ENCODE measurements around the gene SMC1B.

Gene SMC1B

GRCh38 chr22:45413368-45414211, at the start of gene SMC1B, which contains the start of gene RIBC2:
TSS of gene SMC1B (minus strand) at chr22:45413599. CDS start at chr22:45413567, 32 bp downstream.
TSS of gene RIBC2 (plus strand) at chr22:45413693. CDS start at chr22:45413887, 194 bp downstream.
- DNase-seq (ENCODE audit: low read depth in 1 of 2, low spot score in 1 of 2): peak; percentile 81 to 90
- in situ Hi-C loops (cut with HindIII; ENCODE audit: low pct_unique_long_range_greater_than_20kb, low sequenced_read_pairs): no loop called here
- TF ChIP-seq JUND (IDR thresholded peaks at IDR 0.05; ENCODE audit: low read depth): no peak

- DNase-seq (ENCODE audit: low read depth in 1 of 2, low spot score in 1 of 2): no peak
- in situ Hi-C loops (cut with HindIII; ENCODE audit: low pct_unique_long_range_greater_than_20kb, low sequenced_read_pairs): no loop called here
- TF ChIP-seq JUND (IDR thresholded peaks at IDR 0.05; ENCODE audit: low read depth): no peak
These were observed 48.7 kb upstream of the SMC1B start for GRCh38 chr22:45462034-45462655.

- TF ChIP-seq JUND (IDR thresholded peaks at IDR 0.05; ENCODE audit: low read depth): no peak
- DNase-seq (ENCODE audit: low read depth in 1 of 2, low spot score in 1 of 2): no peak
- in situ Hi-C loops (cut with HindIII; ENCODE audit: low pct_unique_long_range_greater_than_20kb, low sequenced_read_pairs): no loop called here
These were observed 47.1 kb upstream of the SMC1B start for GRCh38 chr22:45460288-45461109.

GRCh38 chr22:45459235-45459634, 45.8 kb upstream of the SMC1B start:
- no peak for TF ChIP-seq JUND (IDR thresholded peaks at IDR 0.05; ENCODE audit: low read depth)
- DNase-seq (ENCODE audit: low read depth in 1 of 2, low spot score in 1 of 2): no peak
- in situ Hi-C loops (cut with HindIII; ENCODE audit: low pct_unique_long_range_greater_than_20kb, low sequenced_read_pairs): no loop called here

GRCh38 chr22:45458532-45458931, 45.1 kb upstream of the SMC1B start:
- no peak for TF ChIP-seq JUND (IDR thresholded peaks at IDR 0.05; ENCODE audit: low read depth)
- in situ Hi-C loops (cut with HindIII; ENCODE audit: low pct_unique_long_range_greater_than_20kb, low sequenced_read_pairs): no loop called here
- DNase-seq (ENCODE audit: low read depth in 1 of 2, low spot score in 1 of 2): no peak

GRCh38 chr22:45456811-45457210, 43.4 kb upstream of the SMC1B start:
- no peak for TF ChIP-seq JUND (IDR thresholded peaks at IDR 0.05; ENCODE audit: low read depth)
- in situ Hi-C loops (cut with HindIII; ENCODE audit: low pct_unique_long_range_greater_than_20kb, low sequenced_read_pairs): no loop called here
- DNase-seq (ENCODE audit: low read depth in 1 of 2, low spot score in 1 of 2): no peak

- no peak for DNase-seq (ENCODE audit: low read depth in 1 of 2, low spot score in 1 of 2)
- in situ Hi-C loops (cut with HindIII; ENCODE audit: low pct_unique_long_range_greater_than_20kb, low sequenced_read_pairs): no loop called here
- TF ChIP-seq JUND (IDR thresholded peaks at IDR 0.05; ENCODE audit: low read depth): no peak
These were observed 42.2 kb upstream of the SMC1B start for GRCh38 chr22:45455621-45456020.

- in situ Hi-C loops (cut with HindIII; ENCODE audit: low pct_unique_long_range_greater_than_20kb, low sequenced_read_pairs): no loop called here
- DNase-seq (ENCODE audit: low read depth in 1 of 2, low spot score in 1 of 2): no peak
- TF ChIP-seq JUND (IDR thresholded peaks at IDR 0.05; ENCODE audit: low read depth): no peak
These were observed 41.8 kb upstream of the SMC1B start for GRCh38 chr22:45455212-45455611.

GRCh38 chr22:45454275-45454674, 40.9 kb upstream of the SMC1B start:
- no peak for TF ChIP-seq JUND (IDR thresholded peaks at IDR 0.05; ENCODE audit: low read depth)
- in situ Hi-C loops (cut with HindIII; ENCODE audit: low pct_unique_long_range_greater_than_20kb, low sequenced_read_pairs): no loop called here
- DNase-seq (ENCODE audit: low read depth in 1 of 2, low spot score in 1 of 2): no peak

GRCh38 chr22:45453764-45454163, 40.4 kb upstream of the SMC1B start:
- in situ Hi-C loops (cut with HindIII; ENCODE audit: low pct_unique_long_range_greater_than_20kb, low sequenced_read_pairs): no loop called here
- no peak for TF ChIP-seq JUND (IDR thresholded peaks at IDR 0.05; ENCODE audit: low read depth)
- no peak for DNase-seq (ENCODE audit: low read depth in 1 of 2, low spot score in 1 of 2)

- TF ChIP-seq JUND (IDR thresholded peaks at IDR 0.05; ENCODE audit: low read depth): no peak
- no peak for DNase-seq (ENCODE audit: low read depth in 1 of 2, low spot score in 1 of 2)
- in situ Hi-C loops (cut with HindIII; ENCODE audit: low pct_unique_long_range_greater_than_20kb, low sequenced_read_pairs): no loop called here
These were observed 39.4 kb upstream of the SMC1B start for GRCh38 chr22:45452565-45453379.

- in situ Hi-C loops (cut with HindIII; ENCODE audit: low pct_unique_long_range_greater_than_20kb, low sequenced_read_pairs): no loop called here
- TF ChIP-seq JUND (IDR thresholded peaks at IDR 0.05; ENCODE audit: low read depth): no peak
- DNase-seq (ENCODE audit: low read depth in 1 of 2, low spot score in 1 of 2): no peak
These were observed 38.6 kb upstream of the SMC1B start for GRCh38 chr22:45451972-45452371.

All from T47D (cell line).